Skin epidermis (tissue), 12 donors: Measurements from ENCODE around the gene DLG4.
"Not testable (repeated sequence)": the region's sequence is repeated elsewhere in the genome, so short reads cannot be mapped to it uniquely, and the experiment has no call there.

Experiments
- H3K27ac ChIP-seq, 21 experiments: fragments of 200-600 bp; sonication (generic) in 11 of 21; one replicate each; pipeline ENCODE4 v1.5.0; 2020; ENCODE audit warnings: mild to moderate bottlenecking in 3 of 21, inconsistent platforms in 2 of 21, moderate library complexity in 2 of 21
- H3K4me3 ChIP-seq, 7 experiments: fragments of 200-600 bp; sonication (generic) in 2 of 7; one replicate each; pipeline ENCODE4 v1.5.0; 2020; ENCODE audit warnings: inconsistent platforms in 2 of 7, mild to moderate bottlenecking in 2 of 7, moderate library complexity in 1 of 7

DLG4 gene

DNA sequence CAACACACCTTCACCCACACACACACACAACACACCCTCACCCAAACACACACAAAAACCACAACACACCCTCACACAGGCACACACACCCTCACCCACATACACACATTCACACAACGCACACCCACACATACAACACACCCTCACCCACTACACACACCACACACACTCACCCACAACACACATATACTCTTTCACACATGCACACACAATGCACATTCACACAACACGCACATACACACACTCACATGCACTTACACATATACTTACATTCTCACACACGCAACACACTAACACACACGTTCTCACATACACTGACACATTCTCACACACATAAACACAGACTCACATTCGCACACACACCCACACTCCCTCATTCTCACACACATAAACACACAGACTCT lies 44.3 kb downstream of the DLG4 start:
- Histone ChIP-seq H3K4me3 (no peak overlapping the region), H3K27ac (no peak overlapping the region)

DNA sequence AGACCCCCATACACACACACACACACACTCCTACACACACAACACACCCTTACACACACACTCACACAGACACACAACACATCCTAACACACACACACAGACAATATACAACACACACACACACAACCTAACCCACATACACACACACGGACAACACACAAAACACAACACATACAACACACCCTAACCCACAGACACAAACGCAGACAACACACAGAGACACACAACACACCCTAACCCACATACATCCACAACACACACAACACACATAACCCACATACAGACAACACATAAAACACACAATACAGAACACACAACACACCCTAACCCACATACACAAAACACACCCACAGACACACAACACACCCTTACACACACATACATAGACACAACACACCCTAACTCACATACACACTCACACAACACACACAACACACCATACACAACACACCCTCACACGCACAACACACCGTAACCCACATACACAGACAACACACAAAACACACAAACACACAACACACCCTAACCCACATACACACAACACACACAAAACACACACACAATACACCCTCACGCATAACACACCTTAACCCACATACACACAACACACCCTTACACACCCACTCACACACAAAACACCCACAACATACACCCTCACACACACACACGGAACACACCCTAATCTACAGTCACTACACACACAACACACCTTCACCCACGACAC lies 44.9 kb downstream of the DLG4 start:
- Histone ChIP-seq H3K27ac (no peak overlapping the region), H3K4me3 (peak overlapping the region in 1 of 7 experiments; percentile 8)

DNA sequence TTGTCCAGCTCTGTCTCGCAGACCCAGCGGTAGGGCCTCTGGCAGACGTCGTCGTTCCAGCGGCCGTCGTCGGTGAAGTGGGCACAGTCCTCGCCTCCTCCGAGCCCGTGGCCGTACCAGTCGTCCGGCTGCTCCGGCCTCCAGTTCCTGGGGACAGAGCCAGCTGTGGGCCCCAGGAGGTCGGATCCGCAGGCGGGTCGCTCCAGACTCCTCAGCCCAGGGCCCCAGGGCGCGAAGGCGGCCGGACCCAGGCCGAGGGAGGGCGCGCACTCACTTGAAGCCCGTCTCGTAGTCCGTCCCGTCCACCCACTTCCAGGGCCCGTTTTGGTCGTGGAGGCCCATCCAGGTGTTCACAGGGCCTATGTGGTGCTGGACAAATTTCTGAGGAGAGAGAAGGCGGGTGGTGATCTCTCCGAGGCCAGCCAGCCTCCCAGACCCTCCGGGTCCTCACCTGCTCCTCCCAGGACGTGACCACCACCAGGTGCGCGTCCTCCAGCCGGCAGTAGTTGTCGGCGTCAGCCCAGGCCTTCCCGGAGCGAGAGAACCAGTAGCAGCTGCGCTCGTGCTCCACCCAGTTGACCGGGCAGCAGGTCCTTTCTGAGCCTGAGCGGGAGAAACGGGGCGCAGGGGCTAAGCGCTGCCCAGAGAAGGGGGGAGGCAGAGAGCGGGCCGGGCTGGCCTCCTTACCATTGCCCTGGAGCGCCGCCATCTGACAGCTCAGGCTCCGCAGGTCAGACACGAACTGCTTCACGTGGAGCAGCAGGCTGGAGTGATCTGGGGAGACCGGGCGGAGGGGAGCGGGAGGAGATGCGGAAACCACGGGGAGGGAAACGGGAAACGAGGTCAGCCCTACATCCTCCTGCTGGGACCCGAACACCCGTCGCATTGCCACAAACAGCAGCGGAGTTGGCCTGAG lies 45.7 kb downstream of the DLG4 start:
- peak overlapping the region in 7 of 21 experiments; percentile 6 to 60 (median 26) for H3K27ac ChIP-seq
- peak overlapping the region in 3 of 7 experiments; percentile 8 to 19 (median 15) for H3K4me3 ChIP-seq

DNA sequence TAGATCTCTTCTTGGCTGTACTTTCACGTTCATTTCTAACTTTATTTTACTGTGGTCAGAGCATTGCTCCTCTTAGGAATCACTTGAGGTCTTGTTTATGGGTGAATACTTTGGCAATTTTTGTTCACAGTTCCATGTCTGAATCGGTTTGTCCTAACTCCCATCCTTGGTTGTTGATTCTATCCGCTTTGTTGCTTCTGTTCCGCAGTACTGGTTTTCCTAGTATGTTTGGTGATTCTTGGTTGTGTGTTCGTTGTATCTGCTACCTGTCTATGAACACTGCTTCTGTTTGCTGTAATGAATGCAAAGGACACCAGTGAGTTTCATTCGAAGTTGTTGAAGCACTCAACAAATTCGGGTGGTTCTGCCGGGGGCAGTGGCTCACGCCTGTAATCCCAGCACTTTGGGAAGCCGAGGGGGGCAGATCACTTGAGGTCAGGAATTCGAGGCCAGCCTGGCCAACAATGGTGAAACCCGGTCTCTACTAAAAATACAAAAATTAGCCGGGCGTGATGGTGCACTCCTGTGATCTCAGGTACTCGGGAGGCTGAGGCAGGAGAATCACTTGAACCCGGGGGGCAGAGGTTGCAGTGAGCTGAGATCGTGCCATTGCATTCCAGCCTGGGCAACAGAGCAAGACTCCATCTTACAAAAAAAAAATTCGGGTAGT lies 47.0 kb downstream of the DLG4 start:
- not testable (repeated sequence) for H3K27ac ChIP-seq, H3K4me3 ChIP-seq

DNA sequence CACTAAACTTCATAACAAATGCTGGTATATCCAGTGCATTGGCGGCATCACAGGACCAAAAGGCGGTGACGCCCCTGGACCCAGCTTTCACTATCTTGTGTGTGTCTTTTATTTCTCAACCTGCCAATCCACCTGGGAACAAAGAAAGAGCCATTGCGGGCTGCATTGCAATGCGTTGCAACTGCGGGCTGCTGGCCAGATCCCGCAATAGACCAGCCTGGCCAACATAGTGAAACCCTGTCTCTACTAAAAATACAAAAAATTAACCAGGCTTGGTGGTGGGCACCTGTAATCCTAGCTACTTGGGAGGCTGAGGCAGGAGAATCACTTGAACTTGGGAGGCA lies 50.1 kb downstream of the DLG4 start:
- not testable (repeated sequence) for H3K27ac ChIP-seq, H3K4me3 ChIP-seq

DNA sequence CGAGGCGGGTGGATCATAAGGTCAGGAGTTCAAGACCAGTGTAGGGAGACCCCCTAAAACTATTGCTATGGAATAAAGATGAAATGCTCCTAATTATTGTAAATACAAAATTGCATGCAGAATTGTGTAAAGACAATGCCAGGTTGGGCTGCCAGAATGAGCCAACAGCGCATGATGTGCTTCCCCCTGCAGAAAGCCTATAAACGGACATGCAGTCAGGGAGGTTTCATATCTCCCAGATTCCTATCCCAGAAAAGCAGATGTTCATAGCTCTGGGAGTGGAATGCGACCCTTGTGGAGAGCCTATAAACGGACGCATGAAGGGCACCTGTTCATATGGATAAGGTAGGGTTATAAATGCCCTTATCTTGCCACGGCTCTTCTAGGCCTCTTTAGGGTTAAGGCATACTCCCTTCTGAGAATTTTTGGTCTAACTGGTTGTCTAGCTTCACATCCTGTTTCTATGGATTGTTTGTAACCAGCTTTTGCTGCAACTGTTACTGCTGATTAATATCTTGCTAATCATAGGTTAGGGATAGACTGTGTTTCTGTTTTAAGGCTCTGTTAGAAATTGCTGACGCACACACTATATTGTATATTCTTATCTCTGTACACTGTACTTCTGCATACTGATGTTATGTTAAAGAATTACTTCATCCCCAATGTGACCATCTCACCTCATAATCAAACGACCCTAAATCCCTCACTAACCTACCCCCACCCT lies 50.6 kb downstream of the DLG4 start:
- peak overlapping the region in 3 of 21 experiments; percentile 15 to 42 (median 26) for H3K27ac ChIP-seq
- not testable (repeated sequence) for H3K4me3 ChIP-seq

DNA sequence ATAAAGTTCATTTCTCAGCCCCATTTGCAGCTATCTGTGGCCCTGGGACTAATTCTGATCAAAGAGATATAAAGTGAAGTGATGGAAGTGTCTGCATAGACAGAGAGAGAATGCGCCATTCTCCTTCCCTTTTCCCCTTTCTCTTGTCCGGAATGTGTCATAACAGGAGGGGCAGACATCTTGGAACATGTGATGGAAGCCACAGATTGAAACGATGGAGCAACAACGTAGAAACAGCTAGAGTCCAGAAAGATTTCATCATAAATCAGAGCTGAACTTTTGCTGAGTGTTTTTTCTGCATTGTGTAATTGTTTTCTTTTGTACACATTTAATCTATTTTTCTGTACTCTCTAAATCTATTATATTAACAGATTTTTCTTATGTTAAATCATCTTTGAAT lies 51.8 kb downstream of the DLG4 start:
- H3K27ac ChIP-seq: peak overlapping the region in 1 of 21 experiments; percentile 15
- H3K4me3 ChIP-seq: no peak overlapping the region

DNA sequence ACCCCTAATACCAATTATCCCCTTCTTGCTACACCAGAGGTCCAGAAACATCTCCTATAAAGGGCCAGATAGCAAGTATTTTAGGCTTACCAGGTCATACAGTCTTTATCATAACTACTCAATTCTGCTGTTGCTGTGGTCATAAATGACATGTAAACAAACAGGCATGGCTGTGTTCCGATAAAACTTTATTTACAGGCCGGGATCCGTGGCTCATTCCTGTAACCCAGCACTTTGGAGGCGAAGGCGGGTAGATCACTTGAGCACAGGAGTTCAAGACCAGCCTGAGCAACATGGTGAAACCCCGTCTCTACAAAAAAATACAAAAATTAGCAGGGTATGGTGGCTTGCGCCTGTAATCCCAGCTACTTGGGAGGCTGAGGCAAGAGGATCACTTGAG lies 52.8 kb downstream of the DLG4 start:
- Histone ChIP-seq H3K4me3 (no peak overlapping the region), H3K27ac (no peak overlapping the region)

DNA sequence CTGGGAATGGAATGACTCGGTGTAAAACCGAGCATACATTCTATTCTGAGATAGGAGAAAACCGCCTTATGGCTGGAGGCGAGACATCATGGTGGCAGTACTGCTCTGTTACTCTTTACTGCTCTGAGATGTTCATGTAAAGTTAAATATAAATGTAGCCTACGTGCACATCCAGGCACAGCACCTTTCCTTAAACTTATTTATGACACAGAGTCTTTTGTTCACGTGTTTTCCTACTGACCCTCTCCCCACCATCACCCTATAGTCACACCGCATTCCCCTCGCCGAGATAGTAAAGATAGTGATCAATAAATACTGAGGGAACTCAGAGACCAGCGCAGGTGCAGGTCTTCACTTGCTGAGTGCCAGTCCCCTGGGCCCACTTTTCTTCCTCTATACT lies 60.1 kb downstream of the DLG4 start:
- not testable (repeated sequence) for H3K4me3 ChIP-seq, H3K27ac ChIP-seq

DNA sequence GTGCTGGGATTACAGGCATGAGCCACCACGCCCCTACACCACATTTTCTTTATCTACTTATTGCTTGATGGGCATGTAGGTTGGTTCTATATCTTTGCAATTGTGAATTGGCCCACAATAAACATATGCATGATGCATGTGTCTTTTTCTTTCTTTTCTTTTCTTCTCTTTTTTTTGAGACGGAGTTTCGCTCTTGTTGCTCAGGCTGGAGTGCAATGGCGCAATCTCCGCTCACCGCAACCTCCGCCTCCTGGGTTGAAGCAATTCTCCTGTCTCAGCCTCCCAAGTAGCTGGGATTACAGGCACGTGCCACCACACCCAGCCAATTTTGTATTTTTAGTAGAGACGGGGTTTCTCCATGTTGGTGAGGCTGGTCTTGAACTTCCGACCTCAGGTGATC lies 61.2 kb downstream of the DLG4 start:
- H3K27ac ChIP-seq, H3K4me3 ChIP-seq: not testable (repeated sequence)

DNA sequence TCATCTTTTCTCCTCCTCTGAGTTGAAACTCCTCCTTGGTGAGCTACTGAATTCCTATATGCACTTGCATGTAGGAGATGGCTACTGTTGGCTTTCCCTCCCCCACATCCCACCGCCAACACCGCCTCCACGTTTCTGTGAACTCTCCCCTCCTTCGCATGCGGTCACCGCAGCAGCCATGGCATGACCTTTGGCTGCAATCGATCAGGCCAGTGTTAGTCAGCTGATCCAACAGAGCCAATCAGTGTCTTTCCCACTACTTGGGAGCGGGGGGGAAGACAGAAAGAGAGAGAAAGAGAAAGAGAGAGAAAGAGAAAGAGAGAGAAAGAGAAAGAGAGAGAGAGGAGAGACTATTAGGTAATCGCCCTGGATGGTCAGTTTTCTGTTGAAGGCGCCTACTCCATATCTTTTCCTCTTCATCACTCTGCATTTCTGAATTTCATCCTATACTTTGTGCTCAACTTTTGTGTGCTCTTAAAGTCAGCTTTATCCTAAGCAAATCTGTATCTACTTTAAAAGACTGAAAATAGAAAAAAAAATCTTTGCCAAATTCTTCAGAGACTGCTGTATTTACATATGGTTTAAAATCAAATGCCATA lies 63.2 kb downstream of the DLG4 start:
- H3K4me3 ChIP-seq: no peak overlapping the region
- no peak overlapping the region for H3K27ac ChIP-seq

DNA sequence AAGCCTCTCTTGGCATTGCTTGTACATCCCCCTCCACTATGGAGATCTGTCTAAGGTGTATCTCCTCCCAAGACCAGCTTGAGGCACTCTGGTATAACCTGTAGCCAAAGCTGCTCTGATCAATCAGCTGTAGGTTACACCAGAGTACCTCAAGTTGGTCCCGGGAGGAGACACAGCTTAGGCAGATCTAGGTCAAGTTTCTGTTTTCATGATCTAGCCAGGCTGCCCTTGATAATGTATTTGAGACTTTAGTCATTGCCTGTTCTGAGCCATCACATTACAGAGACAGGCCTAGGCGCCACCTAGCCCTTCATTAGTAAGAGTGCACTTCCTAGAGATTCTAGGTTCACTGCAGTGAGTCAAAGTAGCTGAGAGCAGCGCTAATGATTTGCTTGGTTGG lies 71.9 kb downstream of the DLG4 start:
- Histone ChIP-seq H3K4me3 (no peak overlapping the region), H3K27ac (no peak overlapping the region)

DNA sequence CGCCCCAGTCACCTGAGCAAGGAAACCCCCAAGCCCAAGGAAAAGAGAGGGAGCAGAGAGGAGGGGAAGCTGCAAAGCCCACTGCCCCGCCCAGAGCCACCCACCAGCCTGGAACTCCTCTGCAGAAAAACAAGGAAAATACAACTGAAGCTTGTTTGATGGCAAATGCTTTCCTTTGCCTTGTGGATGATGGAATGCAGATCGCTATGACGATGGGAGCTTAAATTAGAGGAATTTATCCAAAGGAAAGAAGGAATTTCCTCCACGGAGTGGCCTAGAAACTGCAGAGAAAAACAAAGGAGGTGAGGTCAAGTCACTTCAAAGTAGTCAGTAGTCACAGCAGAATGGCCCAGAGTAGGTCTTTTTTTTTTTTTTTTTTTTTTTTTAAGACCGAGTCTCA lies 73.5 kb downstream of the DLG4 start:
- no peak overlapping the region for H3K4me3 ChIP-seq

DNA sequence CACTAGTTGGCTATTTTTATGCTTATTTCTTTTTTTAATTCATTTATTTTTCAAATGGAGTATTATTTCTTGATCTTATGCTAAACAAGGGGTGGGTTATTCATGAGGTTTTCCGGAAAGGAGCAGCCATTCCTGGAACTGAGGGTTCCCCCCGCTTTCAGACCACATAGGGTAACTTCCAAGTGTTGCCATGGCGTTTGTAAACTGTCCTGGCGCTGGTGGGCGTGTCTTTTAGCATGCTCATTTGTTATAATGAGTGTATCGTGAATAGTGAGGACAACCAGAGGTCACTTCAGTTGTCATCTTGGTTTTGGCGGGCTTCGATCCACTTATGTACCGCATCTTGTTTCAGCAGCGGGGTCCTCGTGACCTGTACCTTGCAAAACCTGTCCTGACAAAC lies 75.4 kb downstream of the DLG4 start:
- Histone ChIP-seq H3K27ac (no peak overlapping the region), H3K4me3 (no peak overlapping the region)

More for the DNA sequence above, 73.5 kb downstream of the DLG4 start:
- no peak overlapping the region for H3K27ac ChIP-seq

DNA sequence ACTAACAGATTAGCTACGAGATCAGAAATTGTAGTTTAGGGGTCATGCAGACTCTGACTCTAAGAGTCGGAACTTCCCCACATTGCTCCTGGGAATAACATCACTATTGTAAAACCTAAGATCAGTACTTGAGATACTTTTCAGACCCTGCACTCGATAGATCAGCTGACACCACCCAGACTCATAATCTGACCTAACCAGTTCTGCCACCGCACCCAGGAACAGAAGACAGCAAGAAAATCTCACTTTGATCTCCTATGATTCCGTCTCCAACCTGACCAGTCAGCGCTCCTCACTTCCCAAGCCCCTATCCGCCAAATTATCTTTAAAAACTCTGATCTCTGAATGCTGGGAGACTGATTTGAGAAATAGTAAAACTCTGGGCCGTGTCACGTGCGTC lies 77.8 kb downstream of the DLG4 start:
- peak overlapping the region in 12 of 21 experiments; percentile 14 to 72 (median 53) for H3K27ac ChIP-seq
- H3K4me3 ChIP-seq: no peak overlapping the region

DNA sequence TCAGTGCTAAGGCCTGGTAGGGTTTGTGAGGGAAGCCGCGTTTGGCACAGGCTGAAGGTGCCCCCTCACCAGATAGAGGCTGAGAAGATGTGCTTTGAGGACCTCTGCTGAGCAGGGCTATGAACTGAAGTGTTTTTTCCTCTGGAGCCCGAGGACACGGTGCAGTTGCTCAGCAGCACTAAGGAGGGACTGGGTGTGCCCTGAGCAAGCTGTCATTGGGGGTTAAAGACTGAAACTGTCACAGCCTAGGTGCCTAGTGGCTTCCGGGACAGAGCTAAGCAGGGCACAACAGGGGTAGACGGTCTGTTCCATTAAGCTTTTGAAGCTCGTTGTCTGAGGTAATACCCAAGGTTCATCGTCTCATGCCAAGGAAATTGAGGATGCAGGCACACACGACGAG lies 80.2 kb downstream of the DLG4 start:
- Histone ChIP-seq H3K27ac (peak overlapping the region in 9 of 21 experiments; percentile 51 to 70 (median 59)), H3K4me3 (no peak overlapping the region)

DNA sequence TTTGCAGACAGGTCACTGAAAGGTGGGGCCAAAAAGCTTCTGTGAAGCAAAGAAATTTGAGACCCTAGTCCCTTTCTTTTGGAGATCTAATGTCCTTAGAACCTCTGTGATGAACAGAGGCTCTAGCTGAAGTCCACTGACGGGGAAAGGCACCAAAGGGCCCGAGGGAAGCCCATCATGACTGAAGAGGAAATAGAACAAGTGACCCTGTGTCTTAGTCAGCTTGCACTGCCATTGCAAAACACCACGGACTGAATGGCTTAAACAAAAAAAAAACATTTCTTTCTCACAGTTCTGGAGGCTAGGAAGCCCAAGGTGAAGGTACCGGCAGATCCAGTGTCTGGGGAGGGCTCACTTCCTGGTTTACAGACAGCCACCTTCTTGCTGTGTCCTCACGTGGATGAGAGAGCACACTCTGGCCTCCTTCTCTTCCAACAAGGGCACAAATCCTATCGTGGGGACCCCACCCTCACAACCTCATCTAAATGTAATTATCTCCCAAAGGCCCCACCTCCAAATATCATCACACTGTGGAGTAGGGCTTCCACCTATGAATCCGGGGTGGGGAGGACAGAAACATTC lies 80.7 kb downstream of the DLG4 start:
- Histone ChIP-seq H3K4me3 (no peak overlapping the region), H3K27ac (peak overlapping the region in 12 of 21 experiments; percentile 12 to 70 (median 57))

DNA sequence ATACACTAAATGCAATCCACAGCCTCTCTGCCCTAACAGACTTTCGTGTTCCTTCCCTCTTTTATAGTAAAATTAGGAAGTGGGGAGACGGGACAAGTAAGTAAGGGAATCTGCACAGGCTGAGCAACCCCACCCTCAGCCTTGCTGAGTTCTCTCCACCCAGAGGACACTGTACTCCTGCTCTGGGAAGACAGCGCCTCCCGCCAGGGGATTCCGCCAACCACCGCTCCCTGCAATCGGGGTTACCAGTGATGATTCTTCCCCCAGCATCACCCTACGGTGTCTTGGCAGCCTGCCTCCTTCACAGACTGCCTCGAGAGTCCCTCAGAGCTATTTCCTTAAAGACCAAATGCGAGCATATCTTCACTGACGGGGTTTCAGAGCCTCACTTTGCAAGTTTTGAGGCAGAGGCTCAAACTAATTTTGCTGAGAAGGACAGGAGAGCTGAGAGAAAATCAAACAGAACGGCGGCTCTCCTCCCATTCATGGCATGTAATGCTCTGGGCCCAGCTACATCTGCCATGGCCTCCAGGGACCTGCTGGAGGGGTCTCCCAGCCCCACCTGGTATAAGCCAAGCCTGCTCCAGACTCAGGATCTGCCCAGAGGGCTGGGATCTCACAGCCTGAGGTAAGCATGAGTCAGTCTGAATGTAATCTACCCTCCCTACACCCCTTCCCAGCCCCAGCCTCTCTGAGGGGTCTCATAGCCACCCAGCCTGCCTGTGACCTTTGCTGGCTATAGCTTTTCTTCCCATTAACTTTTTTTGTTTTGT lies 82.3 kb downstream of the DLG4 start:
- Histone ChIP-seq H3K4me3 (peak overlapping the region in 1 of 7 experiments; percentile 11), H3K27ac (peak overlapping the region in 12 of 21 experiments; percentile 7 to 70 (median 31))
